ENCODE data around the gene GFM2. TPM values are rescaled to one million over a fixed set of nuclear protein-coding genes. Genes with fewer than 3 reads are reported as not detected.
"Not testable (repeated sequence)": the region's sequence is repeated elsewhere in the genome, so short reads cannot be mapped to it uniquely, and the experiment has no call there.

The GFM2 gene
- total and polyA plus RNA-seq, 4 experiments from 2014 or later: 9.5 to 21.6 (median 15.5) TPM

GRCh38 chr5:74765201-74765600 is 1.7 kb downstream of the GFM2 start:
- intact Hi-C loops (cut with micrococcal nuclease): loop anchor here (5.0 to 10.0 kb wide), 4 partner anchors 97 to 1492 kb away; partner anchors contain the start of genes CERT1, POC5 and POLK
- peak overlapping the region; percentile 55 to 100 (median 92) for H3K4me3 Mint-ChIP-seq
- H3K36me3 ChIP-seq (ENCODE audit: insufficient read depth, low read length): peaks cover 12% of the 10 kb centered on the region
- no peak overlapping the region for H3K4me3 ChIP-seq (ENCODE audit: low read length in 2 of 2)
- ChIA-PET CTCF (ENCODE audit: partially characterized antibody) (no interaction called here), POLR2A (ENCODE audit: partially characterized antibody) (no interaction called here)
- H3K9me3 ChIP-seq (ENCODE audit: control insufficient read depth in 1 of 2, low read length in 2 of 2): no peaks in the 10 kb centered on the region
- H3K27me3 ChIP-seq (ENCODE audit: insufficient read depth, low read length): no peaks in the 10 kb centered on the region
- H3K9me3 Mint-ChIP-seq: no peaks in the 10 kb centered on the region
- H3K36me3 Mint-ChIP-seq: peaks cover 22 to 59% of the 10 kb centered on the region in 2 donors
- no peak overlapping the region for H3K27ac ChIP-seq (ENCODE audit: low read depth, low read length)
- peaks cover 26 to 61% (median 44%) of the 10 kb centered on the region in 4 donors for H3K4me1 Mint-ChIP-seq
- H3K27me3 Mint-ChIP-seq: no peaks in the 10 kb centered on the region
- no peak for DNase-seq
- H3K27ac Mint-ChIP-seq: peak overlapping the region in 5 of 7 donors; percentile 37 to 84 (median 63)
- peaks cover 35% of the 10 kb centered on the region for H3K4me1 ChIP-seq (ENCODE audit: insufficient read depth, low read length)

GRCh38 chr5:74763504-74763903 is 3.4 kb downstream of the GFM2 start:
- Mint-ChIP-seq H3K4me1 (peaks cover 22 to 63% (median 43%) of the 10 kb centered on the region in 4 donors), H3K27me3 (no peaks in the 10 kb centered on the region), H3K36me3 (peaks cover 21 to 59% of the 10 kb centered on the region in 2 donors), H3K4me3 (no peak overlapping the region), H3K27ac (no peak overlapping the region), H3K9me3 (no peaks in the 10 kb centered on the region)
- CTCF ChIA-PET (ENCODE audit: partially characterized antibody): interaction anchor here (1.0 to 1.4 kb wide), 3 partner anchors 9 to 155 kb away, joined by 3 to 4 read pairs (median 4); no protein-coding TSS in a partner anchor
- Histone ChIP-seq H3K27ac (ENCODE audit: low read depth, low read length) (no peak overlapping the region), H3K27me3 (ENCODE audit: insufficient read depth, low read length) (no peaks in the 10 kb centered on the region), H3K9me3 (ENCODE audit: control insufficient read depth in 1 of 2, low read length in 2 of 2) (no peaks in the 10 kb centered on the region), H3K4me3 (ENCODE audit: low read length in 2 of 2) (no peak overlapping the region), H3K4me1 (ENCODE audit: insufficient read depth, low read length) (peaks cover 34% of the 10 kb centered on the region), H3K36me3 (ENCODE audit: insufficient read depth, low read length) (peaks cover 9% of the 10 kb centered on the region)
- no peak for DNase-seq
- POLR2A ChIA-PET (ENCODE audit: partially characterized antibody): interaction anchor here (0.8 to 1.0 kb wide), 2 partner anchors 10 to 14 kb away, joined by 3 read pairs; no protein-coding TSS in a partner anchor
- intact Hi-C loops (cut with micrococcal nuclease): loop anchor here (10.0 kb wide), 2 partner anchors 751 to 951 kb away; partner anchors contain the start of genes CERT1, POC5 and POLK

- ChIA-PET POLR2A (ENCODE audit: partially characterized antibody) (interaction anchor here (1.0 kb wide), 1 partner anchor 11 kb away, joined by 3 read pairs; no protein-coding TSS in a partner anchor), CTCF (ENCODE audit: partially characterized antibody) (interaction anchor here (1.0 to 1.4 kb wide), 2 partner anchors 10 to 47 kb away, joined by 3 to 4 read pairs; no protein-coding TSS in a partner anchor)
- no peak overlapping the region for H3K4me3 Mint-ChIP-seq
- no peak overlapping the region for H3K27ac Mint-ChIP-seq
- H3K9me3 Mint-ChIP-seq: no peaks in the 10 kb centered on the region
- peaks cover 26 to 59% of the 10 kb centered on the region in 2 donors for H3K36me3 Mint-ChIP-seq
- Histone ChIP-seq H3K4me1 (ENCODE audit: insufficient read depth, low read length) (peaks cover 25% of the 10 kb centered on the region), H3K27ac (ENCODE audit: low read depth, low read length) (no peak overlapping the region), H3K27me3 (ENCODE audit: insufficient read depth, low read length) (no peaks in the 10 kb centered on the region), H3K4me3 (ENCODE audit: low read length in 2 of 2) (no peak overlapping the region), H3K36me3 (ENCODE audit: insufficient read depth, low read length) (peaks cover 14% of the 10 kb centered on the region), H3K9me3 (ENCODE audit: control insufficient read depth in 1 of 2, low read length in 2 of 2) (no peaks in the 10 kb centered on the region)
- no peak for DNase-seq
- H3K4me1 Mint-ChIP-seq: peaks cover 20 to 55% (median 37%) of the 10 kb centered on the region in 4 donors
- intact Hi-C loops (cut with micrococcal nuclease): loop anchor here (10.0 kb wide), 2 partner anchors 752 to 952 kb away; partner anchors contain the start of genes CERT1, POC5 and POLK
- no peaks in the 10 kb centered on the region for H3K27me3 Mint-ChIP-seq
Measured at GRCh38 chr5:74762599-74762998, 4.3 kb downstream of the GFM2 start.

GRCh38 chr5:74761241-74761640 is 5.7 kb downstream of the GFM2 start:
- peak overlapping the region in 1 of 7 donors; percentile 11 for H3K27ac Mint-ChIP-seq
- intact Hi-C loops (cut with micrococcal nuclease): loop anchor here (10.0 kb wide), 2 partner anchors 754 to 954 kb away; partner anchors contain the start of genes CERT1, POC5 and POLK
- POLR2A ChIA-PET (ENCODE audit: partially characterized antibody): no interaction called here
- DNase-seq: no peak
- no peaks in the 10 kb centered on the region for H3K9me3 ChIP-seq (ENCODE audit: control insufficient read depth in 1 of 2, low read length in 2 of 2)
- H3K9me3 Mint-ChIP-seq: peaks cover 0 to 6% (median 0%) of the 10 kb centered on the region in 8 donors
- peaks cover 24% of the 10 kb centered on the region for H3K4me1 ChIP-seq (ENCODE audit: insufficient read depth, low read length)
- H3K4me3 Mint-ChIP-seq: no peak overlapping the region
- peaks cover 37 to 54% of the 10 kb centered on the region in 2 donors for H3K36me3 Mint-ChIP-seq
- peaks cover 20% of the 10 kb centered on the region for H3K36me3 ChIP-seq (ENCODE audit: insufficient read depth, low read length)
- CTCF ChIA-PET (ENCODE audit: partially characterized antibody): interaction anchor here (0.6 to 1.0 kb wide), 4 partner anchors 8 to 13 kb away, joined by 3 read pairs; no protein-coding TSS in a partner anchor
- H3K4me3 ChIP-seq (ENCODE audit: low read length in 2 of 2): no peak overlapping the region
- no peaks in the 10 kb centered on the region for H3K27me3 ChIP-seq (ENCODE audit: insufficient read depth, low read length)
- H3K4me1 Mint-ChIP-seq: peaks cover 14 to 41% (median 28%) of the 10 kb centered on the region in 4 donors
- no peaks in the 10 kb centered on the region for H3K27me3 Mint-ChIP-seq
- no peak overlapping the region for H3K27ac ChIP-seq (ENCODE audit: low read depth, low read length)

GRCh38 chr5:74748742-74749141 is 18.2 kb downstream of the GFM2 start:
- DNase-seq; POLR2A ChIA-PET (ENCODE audit: partially characterized antibody); H3K27ac ChIP-seq (ENCODE audit: low read depth, low read length); H3K4me3 Mint-ChIP-seq; H3K27me3 ChIP-seq (ENCODE audit: insufficient read depth, low read length); CTCF ChIA-PET (ENCODE audit: partially characterized antibody); H3K27me3 Mint-ChIP-seq; H3K4me1 Mint-ChIP-seq; H3K9me3 ChIP-seq (ENCODE audit: control insufficient read depth in 1 of 2, low read length in 2 of 2); intact Hi-C loops (cut with micrococcal nuclease); H3K27ac Mint-ChIP-seq; H3K9me3 Mint-ChIP-seq; H3K4me3 ChIP-seq (ENCODE audit: low read length in 2 of 2); H3K4me1 ChIP-seq (ENCODE audit: insufficient read depth, low read length): not testable (repeated sequence)
- peaks cover 22% of the 10 kb centered on the region for H3K36me3 ChIP-seq (ENCODE audit: insufficient read depth, low read length)
- peaks cover 54 to 68% of the 10 kb centered on the region in 2 donors for H3K36me3 Mint-ChIP-seq

- Histone ChIP-seq H3K4me3 (ENCODE audit: low read length in 2 of 2) (no peak overlapping the region), H3K9me3 (ENCODE audit: control insufficient read depth in 1 of 2, low read length in 2 of 2) (no peaks in the 10 kb centered on the region), H3K27me3 (ENCODE audit: insufficient read depth, low read length) (no peaks in the 10 kb centered on the region), H3K4me1 (ENCODE audit: insufficient read depth, low read length) (no peaks in the 10 kb centered on the region), H3K27ac (ENCODE audit: low read depth, low read length) (no peak overlapping the region), H3K36me3 (ENCODE audit: insufficient read depth, low read length) (peaks cover 35% of the 10 kb centered on the region)
- Mint-ChIP-seq H3K4me1 (no peaks in the 10 kb centered on the region), H3K4me3 (no peak overlapping the region), H3K27ac (no peak overlapping the region), H3K27me3 (no peaks in the 10 kb centered on the region), H3K9me3 (no peaks in the 10 kb centered on the region), H3K36me3 (peaks cover 38 to 74% of the 10 kb centered on the region in 2 donors)
- DNase-seq: no peak
- CTCF ChIA-PET (ENCODE audit: partially characterized antibody): no interaction called here
- intact Hi-C loops (cut with micrococcal nuclease): no loop called here
- POLR2A ChIA-PET (ENCODE audit: partially characterized antibody): interaction anchor here (1.8 kb wide), 1 partner anchor 29 kb away, joined by 7 read pairs; the partner anchor contains the start of genes GFM2 and NSA2
Measured at GRCh38 chr5:74738406-74738805, 28.5 kb downstream of the GFM2 start.

GRCh38 chr5:74736759-74737158 is 30.2 kb downstream of the GFM2 start:
- Mint-ChIP-seq H3K27me3 (no peaks in the 10 kb centered on the region), H3K4me1 (no peaks in the 10 kb centered on the region), H3K27ac (no peak overlapping the region), H3K4me3 (no peak overlapping the region), H3K9me3 (no peaks in the 10 kb centered on the region), H3K36me3 (peaks cover 46 to 72% of the 10 kb centered on the region in 2 donors)
- Histone ChIP-seq H3K27me3 (ENCODE audit: insufficient read depth, low read length) (no peaks in the 10 kb centered on the region), H3K27ac (ENCODE audit: low read depth, low read length) (no peak overlapping the region), H3K4me1 (ENCODE audit: insufficient read depth, low read length) (no peaks in the 10 kb centered on the region), H3K36me3 (ENCODE audit: insufficient read depth, low read length) (peaks cover 43% of the 10 kb centered on the region), H3K4me3 (ENCODE audit: low read length in 2 of 2) (no peak overlapping the region), H3K9me3 (ENCODE audit: control insufficient read depth in 1 of 2, low read length in 2 of 2) (no peaks in the 10 kb centered on the region)
- ChIA-PET POLR2A (ENCODE audit: partially characterized antibody) (no interaction called here), CTCF (ENCODE audit: partially characterized antibody) (no interaction called here)
- DNase-seq: no peak
- intact Hi-C loops (cut with micrococcal nuclease): no loop called here
